Karpas-422 (cell line): ENCODE results near the gene HERC3. TPM values are rescaled to one million over a fixed set of nuclear protein-coding genes. Genes with fewer than 3 reads are reported as not detected.

ENCODE experiments used
- DNase-seq: peaks from one replicate; pipeline ENCODE4 v3.0.0-alpha.2; 2015
- H2AFZ ChIP-seq: fragments of 200-600 bp; sonication (generic); 2 replicates; pipeline ENCODE4 v1.6.1; 2014; ENCODE audit warnings: antibody characterized with exemption, low read length, mixed read lengths
- H3K27ac ChIP-seq: fragments of 200-600 bp; sonication (generic); 2 replicates; pipeline ENCODE4 v1.5.1; 2014; ENCODE audit warnings: mild to moderate bottlenecking, low read length, moderate library complexity
- H3K27me3 ChIP-seq: fragments of 200-600 bp; sonication (generic); 2 replicates; pipeline ENCODE4 v1.6.1; 2014; ENCODE audit warnings: low read length, mixed read lengths
- H3K36me3 ChIP-seq: fragments of 200-600 bp; sonication (generic); 2 replicates; pipeline ENCODE4 v1.6.1; 2014; ENCODE audit warnings: low read length, mixed read lengths; ENCODE audit not compliant: insufficient read depth
- H3K4me1 ChIP-seq: fragments of 200-600 bp; sonication (generic); 2 replicates; pipeline ENCODE4 v1.6.1; 2014; ENCODE audit warnings: mild to moderate bottlenecking, low read length, mixed read lengths
- H3K4me2 ChIP-seq: fragments of 200-600 bp; sonication (generic); 2 replicates; pipeline ENCODE4 v1.6.1; 2014; ENCODE audit warnings: low read length, low read depth, mild to moderate bottlenecking; ENCODE audit not compliant: poor library complexity, severe bottlenecking
- H3K4me3 ChIP-seq: fragments of 200-600 bp; sonication (generic); 2 replicates; pipeline ENCODE4 v1.5.1; 2014; ENCODE audit warnings: mild to moderate bottlenecking, antibody characterized with exemption, low read length, mixed read lengths
- H3K79me2 ChIP-seq: fragments of 200-600 bp; sonication (generic); 2 replicates; pipeline ENCODE4 v1.6.1; 2014; ENCODE audit warnings: mild to moderate bottlenecking, low read length, mixed read lengths
- H3K9ac ChIP-seq: fragments of 200-600 bp; sonication (generic); 2 replicates; pipeline ENCODE4 v1.6.0; 2014; ENCODE audit warnings: low read length
- H3K9me2 ChIP-seq: fragments of 200-600 bp; sonication (generic), shearing (Covaris generic); replicated peaks from 2 replicates; pipeline ENCODE4 v1.6.0; 2014; ENCODE audit warnings: mild to moderate bottlenecking, low read length, moderate library complexity; ENCODE audit not compliant: insufficient read depth
- H3K9me3 ChIP-seq: fragments of 300-700, 200-600 bp; sonication (generic); 2 replicates; pipeline ENCODE4 v1.6.1; 2014; ENCODE audit warnings: low read length, mixed read lengths
- H4K20me1 ChIP-seq: fragments of 200-600 bp; sonication (generic); 2 replicates; pipeline ENCODE4 v1.6.1; 2014; ENCODE audit warnings: mild to moderate bottlenecking, antibody characterized with exemption, low read length, low read depth; ENCODE audit not compliant: insufficient read depth
- total RNA-seq: library from RNA; depleted of rRNA; stranded (reverse); fragments of >200 nt; shearing (Covaris generic); gene quantifications from 2 replicates; pipeline ENCODE4 v1.2.3, GENCODE V29; 2014; ENCODE audit warnings: low replicate concordance

The HERC3 gene
- total RNA-seq, 1 experiment from 2014 or later, result 12.9 TPM

DNA sequence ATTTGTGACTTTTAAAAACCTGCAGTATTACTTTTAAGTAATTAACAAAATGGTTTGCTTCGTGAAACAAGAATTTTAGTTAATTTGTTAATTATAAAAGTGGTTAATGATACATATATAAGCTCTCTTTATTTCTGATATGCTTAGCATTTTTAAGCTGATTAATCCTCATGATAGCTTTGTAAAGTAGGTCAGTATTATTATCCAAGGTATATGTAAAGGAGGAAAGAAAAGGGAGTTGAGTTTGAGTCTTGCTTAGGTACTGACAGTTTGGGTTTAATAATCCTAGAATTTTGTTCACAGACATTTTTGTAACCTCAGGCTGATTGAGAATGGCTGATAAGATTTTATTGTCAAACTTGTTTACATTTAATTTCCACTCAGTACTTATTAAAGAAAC, 21.8 kb downstream of the HERC3 start:
- Histone ChIP-seq H3K4me2 (no peak overlapping the region), H3K4me3 (no peak overlapping the region), H3K9me3 (no peaks in the 10 kb centered on the region), H3K79me2 (no peaks in the 10 kb centered on the region), H3K4me1 (peaks cover 17% of the 10 kb centered on the region), H4K20me1 (peaks cover 10% of the 10 kb centered on the region; the same call in 1 of the 2 replicates), H3K27me3 (no peaks in the 10 kb centered on the region), H3K36me3 (no peaks in the 10 kb centered on the region), H2AFZ (no peak overlapping the region), H3K9me2 (no peaks in the 10 kb centered on the region), H3K27ac (no peak overlapping the region), H3K9ac (no peak overlapping the region)
- DNase-seq, result no peak

DNA sequence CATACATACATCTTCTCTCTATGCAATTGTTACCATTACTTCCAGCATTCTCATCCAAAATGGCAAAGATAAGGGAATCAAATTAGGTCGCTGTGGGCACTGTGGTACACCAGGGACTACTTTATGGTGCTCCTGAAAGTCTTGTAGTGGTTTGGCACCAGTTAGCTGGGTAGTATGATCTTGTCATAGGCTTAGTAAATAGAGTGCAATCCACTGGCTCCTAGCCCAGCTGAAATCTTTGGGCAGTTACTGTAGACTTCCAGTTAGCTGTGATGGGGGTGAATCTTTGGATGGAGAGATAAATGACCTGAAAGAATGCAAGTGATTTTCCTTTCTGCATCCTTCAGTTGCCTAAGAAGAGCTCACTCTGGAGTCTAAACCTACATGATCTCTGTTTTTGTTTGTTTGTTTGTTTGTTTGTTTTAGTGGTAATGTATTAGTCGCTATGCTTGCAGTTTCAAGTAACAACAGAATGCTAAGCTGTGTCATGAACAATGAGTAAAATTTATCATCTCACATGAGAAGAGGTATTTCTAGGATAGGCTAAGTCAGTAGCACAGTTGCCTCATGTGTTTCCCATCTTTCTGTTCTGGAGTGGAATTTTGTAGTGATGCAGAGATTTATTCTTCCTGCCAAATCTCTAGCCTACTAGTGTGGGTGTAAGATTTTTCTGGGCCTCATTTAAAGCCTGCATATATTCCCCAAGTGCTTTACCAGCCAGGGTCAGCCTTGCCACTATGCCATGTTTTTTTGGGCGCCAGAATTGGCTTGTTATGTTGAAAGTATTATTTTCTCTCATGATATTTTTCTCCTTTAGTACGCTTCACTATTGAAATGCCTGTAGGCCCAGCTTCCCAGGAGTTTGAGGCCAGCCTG, 24.2 kb downstream of the HERC3 start:
- Histone ChIP-seq H4K20me1 (peaks cover 10% of the 10 kb centered on the region; the same call in 1 of the 2 replicates), H3K9me3 (no peaks in the 10 kb centered on the region), H3K9me2 (no peaks in the 10 kb centered on the region), H3K27ac (no peak overlapping the region), H3K9ac (no peak overlapping the region), H3K36me3 (no peaks in the 10 kb centered on the region), H3K4me3 (no peak overlapping the region), H3K4me1 (peaks cover 33% of the 10 kb centered on the region), H3K27me3 (no peaks in the 10 kb centered on the region), H3K4me2 (no peak overlapping the region), H3K79me2 (no peaks in the 10 kb centered on the region), H2AFZ (no peak overlapping the region)
- DNase-seq, result no peak

DNA sequence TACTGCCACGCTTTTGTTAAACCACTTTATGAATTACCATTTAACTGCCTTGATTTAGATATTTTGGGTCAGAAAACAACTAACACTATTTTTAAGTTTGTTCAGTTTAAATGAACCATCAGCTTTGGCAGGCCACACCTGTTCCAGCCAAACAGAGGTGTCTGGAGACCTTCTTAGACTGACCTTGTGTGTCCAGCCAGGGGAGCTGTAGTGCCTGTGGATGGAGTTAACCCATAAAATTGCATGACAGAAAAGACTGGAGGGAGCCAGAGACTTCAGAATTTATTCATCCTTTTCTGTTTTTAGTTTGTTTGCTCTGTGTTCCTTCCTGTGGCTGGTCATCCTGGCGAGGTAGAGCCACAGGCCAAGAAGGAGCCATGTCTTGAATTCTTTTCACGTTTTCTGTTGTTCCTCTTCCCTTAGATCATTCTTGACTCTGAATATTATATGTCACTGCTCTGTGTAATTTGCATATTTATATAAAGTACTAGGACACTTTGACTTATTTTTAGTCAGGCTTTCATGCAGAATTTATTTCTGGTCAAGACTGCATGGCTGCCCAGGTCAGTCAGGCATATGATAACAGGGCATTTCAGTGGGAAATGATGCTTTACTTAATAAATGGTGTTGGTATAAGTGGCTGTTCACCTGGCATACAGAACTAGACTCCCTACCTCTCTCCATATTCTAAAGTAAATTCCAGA, 26.7 kb downstream of the HERC3 start:
- Histone ChIP-seq H2AFZ (no peak overlapping the region), H3K4me2 (peak overlapping the region; percentile 56), H3K9ac (no peak overlapping the region; the same call in 1 of the 2 replicates), H3K4me1 (peaks cover 28% of the 10 kb centered on the region), H3K9me3 (no peaks in the 10 kb centered on the region), H3K27ac (no peak overlapping the region), H4K20me1 (no peaks in the 10 kb centered on the region; the same call in 1 of the 2 replicates), H3K36me3 (no peaks in the 10 kb centered on the region), H3K9me2 (no peaks in the 10 kb centered on the region), H3K27me3 (no peaks in the 10 kb centered on the region), H3K79me2 (no peaks in the 10 kb centered on the region), H3K4me3 (peak overlapping the region; percentile 35)
- peak; percentile 71 for DNase-seq

DNA sequence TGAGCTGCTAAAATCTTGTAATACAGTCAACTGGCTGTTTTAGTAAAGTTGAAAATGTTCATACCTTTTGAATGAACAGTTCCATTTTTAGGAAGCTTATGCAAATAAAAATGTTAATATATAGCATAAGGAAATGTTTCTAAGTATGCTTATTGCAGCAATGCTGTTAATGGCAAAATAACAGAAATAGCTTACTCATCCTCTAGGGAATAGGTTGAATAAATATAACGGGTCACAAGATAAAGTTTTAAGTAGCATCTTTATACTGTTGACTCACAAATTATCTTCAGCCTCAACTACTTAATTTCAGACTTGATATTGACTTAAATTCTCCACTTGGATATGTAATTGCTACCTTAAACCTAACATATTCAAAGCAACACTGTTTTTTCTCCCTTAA, 27.7 kb downstream of the HERC3 start:
- peaks cover 28% of the 10 kb centered on the region for H3K4me1 ChIP-seq
- no peaks in the 10 kb centered on the region for H3K27me3 ChIP-seq
- 0 out of 2 replicates have a peak overlapping the region, but pooled peaks have one; percentile 35 for H3K4me3 ChIP-seq
- peak; percentile 46 for DNase-seq
- no peaks in the 10 kb centered on the region for H3K9me2 ChIP-seq
- H3K27ac ChIP-seq, result no peak overlapping the region
- no peak overlapping the region for H2AFZ ChIP-seq
- no peaks in the 10 kb centered on the region; the same call in 1 of the 2 replicates for H4K20me1 ChIP-seq
- H3K36me3 ChIP-seq, result no peaks in the 10 kb centered on the region
- H3K4me2 ChIP-seq, result peak overlapping the region; percentile 56
- no peak overlapping the region for H3K9ac ChIP-seq
- H3K9me3 ChIP-seq, result no peaks in the 10 kb centered on the region
- no peaks in the 10 kb centered on the region for H3K79me2 ChIP-seq

DNA sequence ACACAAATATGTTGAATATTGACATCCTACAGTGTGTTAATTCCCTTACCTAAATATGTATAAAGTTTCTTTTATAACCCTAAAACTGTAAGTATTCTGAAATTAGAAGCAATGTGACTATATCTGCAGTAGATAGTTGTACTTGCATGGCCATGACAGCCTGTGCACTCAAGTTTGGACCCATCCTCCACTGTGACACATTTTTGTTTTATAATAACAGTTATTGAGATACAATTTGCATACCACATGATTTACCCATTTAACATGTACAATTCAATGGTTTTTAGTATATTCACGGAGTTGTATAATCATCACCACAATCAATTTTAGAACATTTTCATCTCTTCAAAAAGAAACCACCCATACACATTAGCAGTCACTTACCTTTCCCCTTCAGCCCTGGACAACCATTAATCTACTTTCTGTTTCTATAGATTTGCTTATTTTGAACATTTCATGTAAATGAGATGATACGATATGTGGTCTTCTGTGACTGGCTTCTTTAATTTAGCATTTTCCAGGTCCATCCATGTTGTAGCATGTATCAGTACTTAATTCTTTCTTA, 29.6 kb downstream of the HERC3 start:
- H4K20me1 ChIP-seq, result no peaks in the 10 kb centered on the region; the same call in 1 of the 2 replicates
- H3K36me3 ChIP-seq, result no peaks in the 10 kb centered on the region

DNA sequence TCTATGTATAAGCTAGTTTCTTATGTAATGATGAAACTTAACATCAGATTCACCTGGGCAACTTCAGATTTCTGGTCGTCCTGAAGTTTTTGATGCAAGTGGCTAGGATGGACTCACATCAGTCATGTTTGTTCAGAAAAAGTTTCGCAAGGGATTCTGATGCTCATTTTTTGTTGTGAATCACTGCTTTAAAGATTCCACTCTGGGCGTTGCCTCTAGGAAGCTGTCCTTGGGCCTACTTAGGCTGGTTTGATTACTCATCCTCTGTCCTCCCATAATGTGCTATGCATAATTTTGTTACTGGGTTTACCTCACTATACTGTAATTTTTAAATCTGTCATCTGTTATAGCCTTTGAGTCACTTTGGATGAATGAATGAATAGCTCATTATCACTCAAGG, 30.8 kb downstream of the HERC3 start:
- Histone ChIP-seq H2AFZ (no peak overlapping the region), H3K4me1 (peaks cover 25% of the 10 kb centered on the region), H3K4me3 (no peak overlapping the region), H3K36me3 (no peaks in the 10 kb centered on the region), H3K27ac (no peak overlapping the region), H3K9ac (no peak overlapping the region), H3K9me2 (no peaks in the 10 kb centered on the region), H3K27me3 (no peaks in the 10 kb centered on the region), H4K20me1 (no peaks in the 10 kb centered on the region; the same call in 1 of the 2 replicates), H3K9me3 (no peaks in the 10 kb centered on the region), H3K4me2 (no peak overlapping the region), H3K79me2 (no peaks in the 10 kb centered on the region)
- DNase-seq, result no peak

More for the DNA sequence above, 29.6 kb downstream of the HERC3 start:
- H3K79me2 ChIP-seq, result no peaks in the 10 kb centered on the region
- H3K9me2 ChIP-seq, result no peaks in the 10 kb centered on the region
- no peak overlapping the region for H3K4me3 ChIP-seq
- no peaks in the 10 kb centered on the region for H3K9me3 ChIP-seq
- no peak overlapping the region for H3K9ac ChIP-seq
- H2AFZ ChIP-seq, result no peak overlapping the region
- H3K27ac ChIP-seq, result no peak overlapping the region
- no peak for DNase-seq
- H3K4me2 ChIP-seq, result no peak overlapping the region
- peaks cover 28% of the 10 kb centered on the region for H3K4me1 ChIP-seq
- H3K27me3 ChIP-seq, result no peaks in the 10 kb centered on the region

DNA sequence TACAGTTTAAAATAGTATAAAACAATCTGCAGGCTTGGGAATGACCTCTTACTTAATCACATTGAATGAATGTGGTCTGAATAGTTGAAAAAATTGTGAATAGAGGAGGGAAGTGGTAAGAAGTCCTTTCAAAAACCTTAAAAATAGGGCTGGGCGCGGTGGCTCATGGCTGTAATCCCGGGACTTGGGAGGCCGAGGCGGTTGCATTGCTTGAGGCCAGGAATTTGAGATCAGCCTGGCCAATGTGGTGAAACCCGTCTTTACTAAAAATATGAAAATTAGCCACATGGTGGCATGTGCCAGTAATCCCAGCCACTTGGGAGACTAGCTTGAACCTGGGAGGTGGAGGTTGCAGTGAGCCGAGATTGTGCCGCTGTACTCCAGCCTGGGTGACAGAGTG, 36.5 kb downstream of the HERC3 start:
- Histone ChIP-seq H3K27ac (no peak overlapping the region), H3K4me2 (no peak overlapping the region), H4K20me1 (0 out of 2 replicates have a peak, but pooled peaks cover 3% of the 10 kb centered on the region), H3K36me3 (no peaks in the 10 kb centered on the region), H3K9ac (no peak overlapping the region), H3K27me3 (no peaks in the 10 kb centered on the region), H3K4me1 (no peaks in the 10 kb centered on the region), H3K9me2 (no peaks in the 10 kb centered on the region), H3K4me3 (no peak overlapping the region), H3K79me2 (no peaks in the 10 kb centered on the region), H2AFZ (no peak overlapping the region), H3K9me3 (no peaks in the 10 kb centered on the region)
- DNase-seq, result no peak

DNA sequence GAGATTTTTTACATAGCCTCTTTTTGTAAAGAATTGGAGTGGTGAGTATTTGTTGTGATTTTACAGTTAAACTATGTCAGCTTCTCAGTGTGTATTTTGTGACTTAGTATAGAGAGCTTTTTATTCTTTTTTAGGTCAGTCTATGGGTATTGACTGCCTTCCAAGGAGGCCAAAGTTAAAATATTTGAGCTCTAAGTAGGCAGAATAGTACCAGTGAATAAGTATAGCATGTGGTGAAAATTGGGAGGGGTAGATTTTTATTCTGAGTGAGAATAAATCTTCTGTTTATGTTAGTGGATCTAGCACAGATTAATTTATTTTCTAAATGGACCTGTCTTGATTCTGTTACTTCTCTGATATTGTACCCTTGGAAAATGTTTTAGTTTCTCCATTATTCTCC, 37.5 kb downstream of the HERC3 start:
- no peak overlapping the region for H3K27ac ChIP-seq
- no peaks in the 10 kb centered on the region for H3K4me1 ChIP-seq
- DNase-seq, result no peak
- H3K9me3 ChIP-seq, result no peaks in the 10 kb centered on the region
- 0 out of 2 replicates have a peak, but pooled peaks cover 3% of the 10 kb centered on the region for H4K20me1 ChIP-seq
- H3K4me2 ChIP-seq, result no peak overlapping the region
- no peaks in the 10 kb centered on the region for H3K36me3 ChIP-seq
- no peak overlapping the region for H3K9ac ChIP-seq
- H2AFZ ChIP-seq, result no peak overlapping the region
- H3K27me3 ChIP-seq, result no peaks in the 10 kb centered on the region
- H3K9me2 ChIP-seq, result no peaks in the 10 kb centered on the region
- no peak overlapping the region for H3K4me3 ChIP-seq
- H3K79me2 ChIP-seq, result no peaks in the 10 kb centered on the region
